Memory B cell (primary cell): ENCODE results near the gene TBPL2.

Experiments
- ATAC-seq: fragments of 150-1000 bp; cut with Tn5 transposase; 2 replicates; pipeline ENCODE4 v1.10.0; 2021; ENCODE audit warnings: low read depth, mild to moderate bottlenecking, moderate library complexity
- DNase-seq, 2 donors: peaks; one replicate each; pipeline ENCODE4 v3.0.0; 2022; ENCODE audit warnings: low spot score in 2 of 2
- H3K27ac Mint-ChIP-seq: one replicate; pipeline ENCODE4 v1.8.0; 2022; ENCODE audit warnings: mild to moderate bottlenecking, moderate library complexity, mixed read lengths
- H3K27me3 Mint-ChIP-seq: one replicate; pipeline ENCODE4 v1.8.0; 2022; ENCODE audit warnings: mixed read lengths
- H3K36me3 Mint-ChIP-seq: one replicate; pipeline ENCODE4 v1.8.0; 2022; ENCODE audit warnings: mild to moderate bottlenecking, mixed read lengths
- H3K4me1 Mint-ChIP-seq: one replicate; pipeline ENCODE4 v1.8.0; 2022; ENCODE audit warnings: mixed read lengths
- H3K4me3 Mint-ChIP-seq: one replicate; pipeline ENCODE4 v1.8.0; 2022; ENCODE audit warnings: mild to moderate bottlenecking, moderate library complexity, mixed read lengths
- H3K9me3 Mint-ChIP-seq: one replicate; pipeline ENCODE4 v1.8.0; 2022; ENCODE audit warnings: mixed read lengths

Gene TBPL2

DNA sequence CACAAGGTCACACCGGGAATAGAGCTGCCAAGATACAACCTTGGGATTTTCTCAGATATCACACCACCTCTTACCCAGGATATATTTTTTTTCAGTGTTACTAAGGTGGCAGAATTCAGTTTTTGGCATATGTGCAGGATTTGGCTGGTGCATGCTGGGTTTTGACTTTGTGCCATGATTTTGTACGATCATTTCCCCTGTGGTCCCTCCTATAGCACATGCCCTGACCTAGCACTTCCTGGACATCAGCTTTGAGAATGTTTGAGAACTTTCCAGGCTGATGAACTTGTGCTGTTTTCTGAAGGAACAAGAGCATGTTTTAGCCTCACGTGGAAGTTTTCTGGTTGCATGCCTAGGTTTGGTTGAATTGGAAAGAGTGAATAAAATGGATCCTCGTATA, 11.0 kb upstream of the TBPL2 start:
- no peaks in the 10 kb centered on the region for H3K4me1 Mint-ChIP-seq
- H3K9me3 Mint-ChIP-seq = no peaks in the 10 kb centered on the region
- no peak overlapping the region for H3K27ac Mint-ChIP-seq
- ATAC-seq (no peak), DNase-seq (no peak)
- H3K27me3 Mint-ChIP-seq = peaks cover 6% of the 10 kb centered on the region
- H3K4me3 Mint-ChIP-seq = no peak overlapping the region
- no peaks in the 10 kb centered on the region for H3K36me3 Mint-ChIP-seq

DNA sequence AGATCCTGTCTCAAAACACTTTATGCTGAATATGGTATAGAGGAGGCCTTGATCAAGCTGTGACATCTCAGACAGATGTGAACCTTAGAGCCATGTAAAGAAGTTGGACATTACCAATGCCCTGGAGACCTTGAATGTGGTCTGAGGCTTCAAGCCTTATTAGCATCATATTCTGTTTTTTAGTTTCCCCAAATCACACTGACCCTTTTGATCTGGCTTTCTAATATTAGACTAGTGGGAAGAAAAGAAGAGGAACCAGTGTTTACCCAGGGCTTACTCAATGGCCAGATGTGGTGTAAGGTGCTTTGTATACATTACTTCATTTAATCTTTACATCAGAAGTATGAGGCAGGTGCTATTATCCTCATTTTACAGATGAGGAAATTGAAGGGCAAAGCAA, 10.6 kb upstream of the TBPL2 start:
- no peaks in the 10 kb centered on the region for H3K9me3 Mint-ChIP-seq
- ATAC-seq (no peak), DNase-seq (no peak)
- H3K36me3 Mint-ChIP-seq = no peaks in the 10 kb centered on the region
- peaks cover 3% of the 10 kb centered on the region for H3K4me1 Mint-ChIP-seq
- H3K4me3 Mint-ChIP-seq = no peak overlapping the region
- peaks cover 6% of the 10 kb centered on the region for H3K27me3 Mint-ChIP-seq
- no peak overlapping the region for H3K27ac Mint-ChIP-seq

DNA sequence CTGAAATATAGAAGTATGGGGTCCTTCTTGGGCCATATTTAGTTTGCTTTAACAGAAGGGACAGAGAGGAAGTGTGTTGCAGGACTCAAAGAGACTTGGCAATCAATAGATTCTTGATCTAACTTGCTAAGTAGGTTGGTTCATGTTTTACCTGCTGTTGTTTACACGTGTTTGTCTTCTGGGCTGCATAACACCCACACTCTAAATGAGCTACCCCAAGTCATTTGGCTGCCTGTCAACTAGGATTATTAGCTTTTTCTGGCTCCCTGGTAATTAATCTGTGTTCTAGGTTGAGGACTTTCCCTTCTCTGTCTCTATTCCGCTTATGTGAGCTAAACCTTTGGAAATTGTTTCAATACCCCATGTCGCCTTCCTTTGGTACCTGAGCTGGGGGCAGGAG, 10.1 kb upstream of the TBPL2 start:
- H3K36me3 Mint-ChIP-seq = no peaks in the 10 kb centered on the region
- DNase-seq (no peak), ATAC-seq (no peak)
- no peak overlapping the region for H3K27ac Mint-ChIP-seq
- H3K9me3 Mint-ChIP-seq = no peaks in the 10 kb centered on the region
- H3K4me1 Mint-ChIP-seq = peaks cover 3% of the 10 kb centered on the region
- H3K4me3 Mint-ChIP-seq = no peak overlapping the region
- H3K27me3 Mint-ChIP-seq = peaks cover 6% of the 10 kb centered on the region

DNA sequence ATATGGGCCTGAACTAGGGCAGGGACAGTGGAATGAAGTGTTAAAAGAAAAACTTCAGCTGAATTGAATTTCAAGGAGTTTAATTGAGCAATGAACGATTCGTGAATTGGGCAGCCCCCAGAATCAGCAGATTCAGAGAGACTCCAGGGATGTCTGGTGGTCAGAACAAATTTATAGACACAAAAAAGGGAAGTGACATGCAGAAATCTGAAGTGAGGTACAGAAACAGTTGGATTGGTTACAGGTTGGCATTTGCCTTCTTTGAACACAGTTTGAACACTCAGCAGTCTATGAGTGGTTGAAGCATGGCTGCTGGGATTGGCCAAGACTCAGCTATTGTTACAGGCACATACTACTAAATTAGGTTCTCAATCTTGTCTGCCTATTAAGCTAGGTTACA, 9.7 kb upstream of the TBPL2 start:
- Mint-ChIP-seq H3K4me3 (no peak overlapping the region), H3K4me1 (peaks cover 3% of the 10 kb centered on the region), H3K36me3 (no peaks in the 10 kb centered on the region), H3K27ac (no peak overlapping the region), H3K9me3 (no peaks in the 10 kb centered on the region), H3K27me3 (peaks cover 6% of the 10 kb centered on the region)
- no peak for DNase-seq
- ATAC-seq = no peak

DNA sequence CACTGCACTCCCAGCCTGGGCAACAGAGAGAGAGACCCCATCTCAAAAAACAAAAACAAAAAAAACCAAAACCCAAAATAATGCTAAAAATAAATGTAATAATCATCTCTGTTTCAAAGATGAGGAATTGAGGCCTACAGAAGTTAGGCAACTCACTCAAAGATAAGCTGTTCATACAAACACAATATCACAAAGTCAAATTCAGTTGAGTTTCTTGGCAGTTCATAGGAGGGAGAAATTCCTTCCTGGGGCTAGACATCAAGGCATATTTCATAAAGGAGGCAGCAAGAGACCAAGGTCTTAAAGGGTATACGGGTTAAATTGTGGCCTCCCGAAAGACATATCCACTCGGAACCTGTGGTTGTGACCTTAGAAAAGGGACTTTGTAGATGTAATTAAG, 8.7 kb upstream of the TBPL2 start:
- DNase-seq (no peak), ATAC-seq (no peak)
- no peaks in the 10 kb centered on the region for H3K36me3 Mint-ChIP-seq
- H3K4me1 Mint-ChIP-seq = peaks cover 3% of the 10 kb centered on the region
- H3K9me3 Mint-ChIP-seq = no peaks in the 10 kb centered on the region
- H3K4me3 Mint-ChIP-seq = no peak overlapping the region
- H3K27me3 Mint-ChIP-seq = peaks cover 3% of the 10 kb centered on the region
- H3K27ac Mint-ChIP-seq = no peak overlapping the region

DNA sequence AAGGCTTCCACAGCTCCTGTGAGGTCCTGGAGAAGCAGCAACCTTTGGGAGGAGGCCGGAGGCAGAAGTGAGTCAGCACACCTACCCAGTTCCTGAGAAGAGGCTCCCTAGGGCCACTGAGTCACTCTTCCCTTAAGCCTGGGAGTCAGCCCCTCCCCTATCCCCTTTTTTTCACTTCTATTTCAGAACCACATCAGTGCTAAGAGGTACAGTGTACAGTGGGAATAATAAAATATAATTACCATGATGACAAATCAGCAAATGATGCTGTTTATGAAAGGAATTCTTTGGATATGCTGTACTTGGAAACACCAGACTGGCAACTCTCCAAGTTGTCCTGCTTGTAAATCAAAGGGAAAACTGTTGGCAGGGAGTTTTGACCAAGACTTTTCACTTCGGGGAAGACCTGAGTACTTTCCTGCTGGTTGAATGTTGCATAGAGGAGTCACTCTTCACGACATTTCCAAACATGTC, 7.8 kb upstream of the TBPL2 start:
- no peak for DNase-seq
- Mint-ChIP-seq H3K9me3 (no peaks in the 10 kb centered on the region), H3K27me3 (no peaks in the 10 kb centered on the region), H3K4me1 (peaks cover 3% of the 10 kb centered on the region), H3K27ac (no peak overlapping the region), H3K36me3 (no peaks in the 10 kb centered on the region), H3K4me3 (no peak overlapping the region)
- no peak for ATAC-seq

DNA sequence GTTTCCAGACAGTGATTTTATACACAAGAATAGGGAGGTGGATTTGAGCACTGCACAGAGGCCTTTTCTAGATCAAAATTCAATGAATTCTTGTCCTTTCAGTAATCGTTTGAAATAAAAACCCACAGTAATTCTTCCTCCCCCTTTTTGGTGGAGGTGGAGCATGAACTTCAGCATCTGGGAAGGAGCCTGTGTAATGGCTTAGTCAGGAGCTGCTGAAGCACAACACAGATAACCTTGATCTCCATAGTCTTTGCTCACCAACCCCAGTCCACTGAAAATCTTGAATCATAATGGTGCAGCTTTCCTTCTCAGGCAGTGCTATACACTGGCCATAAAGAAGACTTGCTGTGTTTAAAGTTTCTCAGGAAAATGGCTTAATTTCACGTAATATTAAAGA, 6.4 kb upstream of the TBPL2 start:
- Mint-ChIP-seq H3K4me3 (no peak overlapping the region), H3K9me3 (no peaks in the 10 kb centered on the region), H3K27me3 (no peaks in the 10 kb centered on the region), H3K4me1 (peaks cover 3% of the 10 kb centered on the region), H3K36me3 (no peaks in the 10 kb centered on the region), H3K27ac (no peak overlapping the region)
- DNase-seq (no peak), ATAC-seq (no peak)

DNA sequence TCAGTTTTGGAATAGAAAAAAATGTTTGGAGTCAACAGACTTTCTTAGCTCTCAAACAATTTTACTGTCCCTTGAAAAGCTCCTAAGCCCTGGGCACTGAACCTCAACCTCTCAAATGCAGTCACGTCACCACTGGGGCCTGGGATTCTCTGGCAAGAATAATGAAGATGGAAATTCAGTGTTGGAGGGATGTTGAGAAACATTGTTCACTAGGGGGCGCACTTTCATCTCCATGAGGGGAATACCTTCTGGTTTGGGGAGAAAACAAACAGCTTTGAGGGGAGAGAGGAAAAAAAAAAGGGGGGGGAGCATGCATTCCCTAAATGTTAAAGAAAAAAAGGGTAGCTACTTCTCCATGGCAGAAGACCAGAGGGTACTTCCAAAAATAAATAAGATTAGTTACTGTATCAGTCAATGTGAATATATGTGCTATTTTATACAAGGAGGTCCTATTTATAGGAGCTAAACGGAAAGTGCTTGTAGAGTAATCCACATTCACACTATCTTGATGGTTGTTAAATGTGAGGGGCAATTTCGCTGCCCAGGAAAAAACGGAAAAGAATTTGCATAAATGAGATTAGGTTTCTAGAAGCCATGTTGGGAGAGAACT, 5.8 kb upstream of the TBPL2 start:
- ATAC-seq = peak; percentile 56
- no peak overlapping the region for H3K27ac Mint-ChIP-seq

DNA sequence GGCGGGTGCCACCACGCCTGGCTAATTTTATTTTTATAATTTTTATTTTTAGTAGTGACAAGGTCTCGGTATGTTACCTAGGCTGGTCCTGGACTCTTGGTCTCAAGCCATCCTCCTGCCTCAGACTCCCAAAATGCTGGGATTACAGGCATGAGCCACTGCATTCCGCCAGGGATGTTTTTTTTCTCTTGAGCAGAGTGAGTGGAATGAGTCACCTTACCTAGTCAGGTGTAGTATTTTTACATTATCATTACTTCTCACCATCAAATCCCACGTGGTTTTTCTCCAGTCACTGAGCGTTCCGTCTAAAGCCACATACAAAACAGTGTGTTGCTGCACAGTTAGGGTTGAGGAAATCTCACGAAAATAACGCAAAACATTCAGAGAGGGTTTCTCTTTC, 870 bp upstream of the TBPL2 start:
- no peak for DNase-seq
- ATAC-seq = no peak

More for the DNA sequence above, 5.8 kb upstream of the TBPL2 start:
- Mint-ChIP-seq H3K4me1 (peaks cover 3% of the 10 kb centered on the region), H3K27me3 (no peaks in the 10 kb centered on the region), H3K36me3 (no peaks in the 10 kb centered on the region), H3K4me3 (no peak overlapping the region), H3K9me3 (no peaks in the 10 kb centered on the region)
- DNase-seq = peak; percentile 47 to 54

DNA sequence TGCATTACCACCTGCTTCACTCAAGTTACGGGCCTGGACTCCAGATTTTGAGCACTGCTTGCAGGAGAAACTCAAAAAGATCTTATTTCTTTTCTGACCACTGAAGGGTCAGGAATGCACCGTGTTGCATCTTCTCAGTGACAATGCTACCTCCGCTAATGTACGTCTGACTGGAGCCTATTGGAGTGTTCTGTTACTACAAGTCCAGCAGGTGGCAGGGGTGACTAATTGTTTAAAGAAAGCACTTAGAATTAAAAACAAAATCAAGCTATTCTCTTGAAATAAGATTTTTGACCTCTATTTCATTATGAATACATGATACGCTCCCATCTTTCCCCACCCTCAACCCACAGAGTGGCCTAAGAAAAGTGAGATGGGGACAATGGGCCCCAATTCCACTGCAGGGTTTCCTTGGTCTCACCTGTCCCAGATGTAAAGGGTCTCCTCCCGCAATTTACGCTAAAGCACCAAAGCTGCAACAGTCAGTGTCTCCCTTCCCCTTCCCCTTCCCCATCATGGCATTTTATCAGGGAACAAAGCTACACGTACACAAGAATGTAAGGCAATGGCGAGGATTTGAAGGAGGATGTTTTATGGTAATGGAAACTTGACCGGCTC, 2.2 kb downstream of the TBPL2 start:
- Mint-ChIP-seq H3K27ac (no peak overlapping the region), H3K9me3 (no peaks in the 10 kb centered on the region), H3K27me3 (peaks cover 7% of the 10 kb centered on the region), H3K4me1 (peaks cover 5% of the 10 kb centered on the region), H3K36me3 (no peaks in the 10 kb centered on the region), H3K4me3 (no peak overlapping the region)
- no peak for DNase-seq
- ATAC-seq = peak; percentile 41

More for the DNA sequence above, 870 bp upstream of the TBPL2 start:
- Mint-ChIP-seq H3K4me1 (peaks cover 3% of the 10 kb centered on the region), H3K27me3 (peaks cover 5% of the 10 kb centered on the region), H3K4me3 (no peak overlapping the region), H3K36me3 (no peaks in the 10 kb centered on the region), H3K9me3 (no peaks in the 10 kb centered on the region), H3K27ac (no peak overlapping the region)

DNA sequence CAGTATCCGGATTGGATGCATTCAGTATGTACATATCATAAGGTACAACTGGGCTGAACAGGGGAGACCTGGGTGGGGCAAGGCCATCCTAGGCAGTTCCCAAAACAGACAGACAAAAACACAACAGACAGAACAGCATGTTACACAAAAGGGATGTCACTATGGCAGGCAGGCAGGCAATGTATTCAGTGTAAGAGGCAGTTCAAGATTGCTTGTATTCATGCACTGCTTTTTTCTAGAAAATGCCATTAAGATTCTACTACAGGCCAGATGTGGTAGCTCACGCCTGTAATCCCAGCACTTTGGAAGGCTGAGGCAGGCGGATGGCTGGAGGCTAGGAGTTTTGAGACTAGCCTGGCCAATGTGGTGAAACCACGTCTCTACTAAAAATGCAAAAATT, 3.5 kb downstream of the TBPL2 start:
- Mint-ChIP-seq H3K9me3 (no peaks in the 10 kb centered on the region), H3K36me3 (no peaks in the 10 kb centered on the region), H3K27me3 (peaks cover 7% of the 10 kb centered on the region), H3K4me1 (peaks cover 5% of the 10 kb centered on the region), H3K4me3 (no peak overlapping the region), H3K27ac (no peak overlapping the region)
- ATAC-seq (no peak), DNase-seq (no peak)

DNA sequence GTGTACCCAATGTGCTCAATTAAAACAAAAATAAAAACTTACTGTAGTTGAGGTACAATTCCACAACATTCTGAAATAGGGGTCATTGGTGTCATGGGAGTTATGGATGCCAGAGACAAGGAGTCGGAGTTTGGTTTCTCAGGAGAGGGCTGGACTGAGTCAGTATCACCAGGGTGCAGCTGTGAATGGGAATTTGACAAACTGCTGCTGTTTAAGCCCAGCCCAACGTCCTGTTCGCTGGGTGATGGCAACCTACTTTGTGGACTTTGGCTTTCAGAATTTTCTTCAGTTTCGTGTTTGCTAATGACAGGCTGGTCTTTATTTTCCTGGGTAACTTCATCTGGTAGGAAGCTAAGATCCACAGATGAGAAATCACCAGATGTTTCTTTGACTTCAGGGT, 3.9 kb downstream of the TBPL2 start:
- H3K27ac Mint-ChIP-seq = no peak overlapping the region
- peaks cover 5% of the 10 kb centered on the region for H3K4me1 Mint-ChIP-seq
- DNase-seq (no peak), ATAC-seq (no peak)
- peaks cover 7% of the 10 kb centered on the region for H3K27me3 Mint-ChIP-seq
- no peaks in the 10 kb centered on the region for H3K36me3 Mint-ChIP-seq
- no peak overlapping the region for H3K4me3 Mint-ChIP-seq
- no peaks in the 10 kb centered on the region for H3K9me3 Mint-ChIP-seq

DNA sequence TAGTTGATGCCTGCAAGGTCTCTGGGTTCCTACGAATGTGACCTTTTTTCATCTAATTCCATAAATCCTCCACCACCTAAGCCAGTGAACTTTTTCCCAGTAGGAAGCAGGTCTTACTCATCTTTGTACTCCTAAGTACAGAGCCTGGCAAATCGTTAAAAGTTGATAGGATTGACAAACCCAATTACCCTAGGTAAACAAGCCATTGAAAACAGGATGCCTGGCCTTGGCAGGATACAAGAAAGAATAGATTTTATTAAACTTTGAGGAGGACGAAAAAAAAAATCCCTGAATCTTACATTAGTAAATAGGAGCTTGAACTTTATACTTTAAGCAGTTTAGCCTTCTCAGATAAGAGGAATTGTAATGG, 5.6 kb downstream of the TBPL2 start:
- peaks cover 7% of the 10 kb centered on the region for H3K4me1 Mint-ChIP-seq

DNA sequence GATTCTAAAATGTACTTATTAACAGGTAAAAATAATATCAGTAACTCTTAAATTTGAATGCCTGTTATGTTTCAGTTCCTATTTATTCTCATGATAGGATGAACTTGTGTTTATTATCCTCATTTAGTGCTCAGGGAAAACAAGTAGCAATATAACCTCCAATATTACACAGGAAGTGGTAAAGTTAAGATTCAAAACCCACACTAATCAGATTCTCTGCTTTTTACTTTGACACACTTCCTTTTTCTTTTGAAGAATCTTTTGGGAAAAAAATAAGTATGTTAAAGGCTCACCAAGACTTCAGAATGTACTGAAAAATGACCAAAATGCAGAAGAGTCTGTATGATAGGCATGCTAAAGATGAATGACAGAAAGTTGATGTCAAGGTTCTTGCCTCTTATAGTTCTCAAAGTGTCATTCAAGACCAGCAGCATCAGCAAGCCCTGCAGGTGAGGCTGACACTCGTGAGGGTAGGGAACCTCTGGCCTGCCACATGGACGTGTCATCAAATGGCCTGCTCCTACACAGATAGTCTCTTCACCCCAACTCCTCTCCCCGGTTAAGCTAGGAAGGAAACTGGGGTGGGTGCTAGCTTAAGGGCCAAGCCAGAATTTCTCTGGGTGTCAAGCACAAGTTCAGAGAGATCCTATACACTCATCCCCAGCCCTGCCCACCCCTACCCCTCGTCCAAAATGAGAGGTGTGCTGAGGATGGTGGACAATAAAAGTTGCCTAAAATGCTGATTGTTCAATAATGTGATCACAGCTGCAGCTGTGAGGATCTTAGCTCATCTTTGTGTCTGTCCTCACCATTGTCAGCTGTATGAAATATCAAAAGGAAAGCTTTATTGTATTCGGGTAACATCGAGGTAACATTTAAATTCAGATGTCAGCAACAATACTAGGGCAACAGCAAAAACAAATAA, 6.3 kb downstream of the TBPL2 start:
- ATAC-seq (no peak), DNase-seq (no peak)
- no peak overlapping the region for H3K27ac Mint-ChIP-seq
- H3K4me3 Mint-ChIP-seq = no peak overlapping the region
- no peaks in the 10 kb centered on the region for H3K36me3 Mint-ChIP-seq
- H3K27me3 Mint-ChIP-seq = peaks cover 7% of the 10 kb centered on the region
- no peaks in the 10 kb centered on the region for H3K9me3 Mint-ChIP-seq
- peaks cover 8% of the 10 kb centered on the region for H3K4me1 Mint-ChIP-seq

More for the DNA sequence above, 5.6 kb downstream of the TBPL2 start:
- H3K27me3 Mint-ChIP-seq = peaks cover 7% of the 10 kb centered on the region
- H3K27ac Mint-ChIP-seq = no peak overlapping the region
- ATAC-seq (no peak), DNase-seq (no peak)
- no peaks in the 10 kb centered on the region for H3K36me3 Mint-ChIP-seq
- H3K4me3 Mint-ChIP-seq = no peak overlapping the region
- no peaks in the 10 kb centered on the region for H3K9me3 Mint-ChIP-seq
